ENCODE results near the gene KCNH3.

GRCh38 chr12:49562233-49562632, 23.4 kb downstream of the KCNH3 start:
- no peak for TF ChIP-seq CTCF (IDR thresholded peaks at IDR 0.05)
- TF ChIP-seq POLR2A (IDR thresholded peaks at IDR 0.05): no peak
